Measurements from ENCODE around the gene MAP3K20.

MAP3K20 gene

GRCh38 chr2:173264603-173265366, 189.1 kb downstream of the MAP3K20 start:
- H3K4me3 ChIP-seq (replicated peaks; ENCODE audit: low read depth, low read length), result no peak overlapping the region

GRCh38 chr2:173271135-173271534, 195.5 kb downstream of the MAP3K20 start:
- no peak for DNase-seq (ENCODE audit: low read depth)
- H3K4me3 ChIP-seq (replicated peaks; ENCODE audit: low read depth, low read length), result no peak overlapping the region
- TF ChIP-seq CTCF (IDR thresholded peaks at IDR 0.05; ENCODE audit: low read length, missing control alignments), result no peak

More at GRCh38 chr2:173264603-173265366, 189.1 kb downstream of the MAP3K20 start:
- DNase-seq (ENCODE audit: low read depth), result no peak
- no peak for TF ChIP-seq CTCF (IDR thresholded peaks at IDR 0.05; ENCODE audit: low read length, missing control alignments)

GRCh38 chr2:173271825-173272224, 196.2 kb downstream of the MAP3K20 start:
- no peak overlapping the region for H3K4me3 ChIP-seq (replicated peaks; ENCODE audit: low read depth, low read length)
- peak; percentile 41 for DNase-seq (ENCODE audit: low read depth)
- no peak for TF ChIP-seq CTCF (IDR thresholded peaks at IDR 0.05; ENCODE audit: low read length, missing control alignments)

GRCh38 chr2:173272849-173273248, 197.2 kb downstream of the MAP3K20 start:
- H3K4me3 ChIP-seq (replicated peaks; ENCODE audit: low read depth, low read length), result no peak overlapping the region
- TF ChIP-seq CTCF (IDR thresholded peaks at IDR 0.05; ENCODE audit: low read length, missing control alignments), result no peak
- DNase-seq (ENCODE audit: low read depth), result no peak

- H3K4me3 ChIP-seq (replicated peaks; ENCODE audit: low read depth, low read length), result no peak overlapping the region
- no peak for TF ChIP-seq CTCF (IDR thresholded peaks at IDR 0.05; ENCODE audit: low read length, missing control alignments)
- DNase-seq (ENCODE audit: low read depth), result no peak
Measured at GRCh38 chr2:173278794-173279526, 203.3 kb downstream of the MAP3K20 start.

- no peak for DNase-seq (ENCODE audit: low read depth)
- no peak overlapping the region for H3K4me3 ChIP-seq (replicated peaks; ENCODE audit: low read depth, low read length)
- TF ChIP-seq CTCF (IDR thresholded peaks at IDR 0.05; ENCODE audit: low read length, missing control alignments), result no peak
Measured at GRCh38 chr2:173279527-173279868, 203.9 kb downstream of the MAP3K20 start.
